Fibroblast of lung (primary cell): ENCODE measurements around the gene NBPF10. TPM values are rescaled to one million over a fixed set of nuclear protein-coding genes. Genes with fewer than 3 reads are reported as not detected.
"Not testable (repeated sequence)": the region's sequence is repeated elsewhere in the genome, so short reads cannot be mapped to it uniquely, and the experiment has no call there.

ENCODE experiments used
- DNase-seq, 2 donors: peaks; one replicate each; pipeline versions ENCODE4 v3.0.0 to v3.0.0-alpha.2; 2010; ENCODE audit warnings: low read depth in 2 of 2
- H2AFZ ChIP-seq: 2 replicates; pipeline ENCODE4 v1.5.1; 2012; ENCODE audit warnings: low read length, control low read depth, inconsistent platforms
- H3K27ac ChIP-seq: 2 replicates; pipeline ENCODE4 v1.5.1; 2011; ENCODE audit warnings: low read length, control low read depth; ENCODE audit not compliant: insufficient read depth
- H3K27me3 ChIP-seq: 2 replicates; pipeline ENCODE4 v1.5.1; 2011; ENCODE audit warnings: mild to moderate bottlenecking, low read length; ENCODE audit not compliant: control insufficient read depth, insufficient read depth
- H3K36me3 ChIP-seq: 2 replicates; pipeline ENCODE4 v1.5.1; 2011; ENCODE audit warnings: low read length; ENCODE audit not compliant: control insufficient read depth, insufficient read depth
- H3K4me1 ChIP-seq: 2 replicates; pipeline ENCODE4 v1.5.1; 2011; ENCODE audit warnings: low read length; ENCODE audit not compliant: control insufficient read depth, insufficient read depth; ENCODE audit errors: extremely low read depth
- H3K4me2 ChIP-seq: 2 replicates; pipeline ENCODE4 v1.5.1; 2011; ENCODE audit warnings: low read length, control low read depth; ENCODE audit not compliant: insufficient read depth; ENCODE audit errors: extremely low read depth
- H3K4me3 ChIP-seq, 4 experiments: fragments of 200-600 bp in 1 of 4; sonication (generic) in 1 of 4; replicated peaks in 1 of 4; 2 replicates each; pipeline ENCODE4 v1.5.1; 2011 to 2016; ENCODE audit warnings: low read length in 4 of 4, low read depth in 3 of 4, mild to moderate bottlenecking in 3 of 4, control low read depth in 2 of 4, inconsistent platforms in 1 of 4, mixed read lengths in 1 of 4; ENCODE audit not compliant: insufficient read depth in 1 of 4; ENCODE audit errors: control extremely low read depth in 1 of 4
- H3K79me2 ChIP-seq: 2 replicates; pipeline ENCODE4 v1.5.1; 2012; ENCODE audit warnings: mild to moderate bottlenecking, low read length, inconsistent platforms; ENCODE audit not compliant: control insufficient read depth, insufficient read depth
- H3K9ac ChIP-seq: 2 replicates; pipeline ENCODE4 v1.5.1; 2011; ENCODE audit warnings: mild to moderate bottlenecking, low read length, control low read depth; ENCODE audit not compliant: insufficient read depth
- H3K9me3 ChIP-seq: 2 replicates; pipeline ENCODE4 v1.5.1; 2012; ENCODE audit warnings: low read depth, low read length; ENCODE audit not compliant: control insufficient read depth, insufficient read depth
- H4K20me1 ChIP-seq: 2 replicates; pipeline ENCODE4 v1.5.1; 2011; ENCODE audit warnings: low read length; ENCODE audit not compliant: control insufficient read depth, insufficient read depth; ENCODE audit errors: extremely low read depth
- polyA minus RNA-seq: library from RNA; depleted of rRNA, polyadenylated mRNA; stranded (reverse); fragments of >200 nt; gene quantifications from 2 replicates; pipeline ENCODE4 v1.2.3, GENCODE V29; 2011; ENCODE audit warnings: low replicate concordance
- polyA plus RNA-seq, 2 donors: library from polyadenylated mRNA; depleted of rRNA in 1 of 2; stranded (reverse) in 1 of 2; unstranded in 1 of 2; fragments of >200 nt; gene quantifications; 2 replicates each; pipeline ENCODE4 v1.2.1, GENCODE V29; 2011 to 2012; ENCODE audit warnings: missing spikeins in 1 of 2
- total RNA-seq: library from RNA; depleted of rRNA; stranded (reverse); fragments of >200 nt; gene quantifications from 2 replicates; pipeline ENCODE4 v1.2.1, GENCODE V29; 2014

NBPF10 gene
- total RNA-seq: 5.1 and 5.4 TPM in 2 replicates
- polyA plus RNA-seq: 0.93 and 2.3 TPM in 2 replicates
- 0.62 and 1.7 TPM in 2 replicates for polyA plus RNA-seq (2012)
- polyA minus RNA-seq: 0.22 and 0.63 TPM in 2 replicates

GRCh38 chr1:146144465-146144864 is at the start of gene NBPF10:
Gene NBPF10, minus strand, starts transcription at chr1:146144804. Its CDS starts 35 bp downstream, at chr1:146144769.
- not testable (repeated sequence) for H3K36me3 ChIP-seq, H3K27me3 ChIP-seq, H3K4me2 ChIP-seq, H3K9me3 ChIP-seq, H3K9ac ChIP-seq, H3K79me2 ChIP-seq, H3K27ac ChIP-seq, H3K4me3 ChIP-seq, DNase-seq, H3K4me1 ChIP-seq, H4K20me1 ChIP-seq, H2AFZ ChIP-seq

- H4K20me1 ChIP-seq, H3K4me2 ChIP-seq, H2AFZ ChIP-seq, H3K4me3 ChIP-seq, H3K27ac ChIP-seq, H3K9ac ChIP-seq, H3K9me3 ChIP-seq, H3K27me3 ChIP-seq, H3K4me1 ChIP-seq, H3K36me3 ChIP-seq, DNase-seq, H3K79me2 ChIP-seq: not testable (repeated sequence)
Observed at GRCh38 chr1:146174531-146174930, 29.9 kb upstream of the NBPF10 start.

- H3K9ac ChIP-seq, H3K27me3 ChIP-seq, H3K27ac ChIP-seq, H3K9me3 ChIP-seq, H4K20me1 ChIP-seq, H3K36me3 ChIP-seq, H3K79me2 ChIP-seq, DNase-seq, H3K4me3 ChIP-seq, H2AFZ ChIP-seq, H3K4me1 ChIP-seq, H3K4me2 ChIP-seq: not testable (repeated sequence)
Observed at GRCh38 chr1:146167740-146168139, 23.1 kb upstream of the NBPF10 start.

- not testable (repeated sequence) for DNase-seq, H3K4me2 ChIP-seq, H3K79me2 ChIP-seq, H3K4me3 ChIP-seq, H2AFZ ChIP-seq, H3K9ac ChIP-seq, H4K20me1 ChIP-seq, H3K4me1 ChIP-seq, H3K9me3 ChIP-seq, H3K27me3 ChIP-seq, H3K36me3 ChIP-seq, H3K27ac ChIP-seq
Observed at GRCh38 chr1:146167273-146167672, 22.7 kb upstream of the NBPF10 start.

Other genes with a start within 250 kb of the NBPF10 start
- gene ITGA10, start 234.8 kb downstream of the NBPF10 start, total RNA-seq: 0.51 and 2.8 TPM in 2 replicates
- gene ITGA10, start 234.8 kb downstream of the NBPF10 start, polyA plus RNA-seq: 1.2 and 1.7 TPM in 2 replicates
- gene PEX11B, start 226.1 kb downstream of the NBPF10 start, total RNA-seq: 21.1 and 28.2 TPM in 2 replicates
- gene PEX11B, start 226.1 kb downstream of the NBPF10 start, polyA plus RNA-seq: 34.3 and 41.3 TPM in 2 replicates
- gene RBM8A, start 217.3 kb downstream of the NBPF10 start, total RNA-seq: 56.6 and 61.9 TPM in 2 replicates
- 137 and 235 TPM in 2 replicates for gene RBM8A, start 217.3 kb downstream of the NBPF10 start, polyA plus RNA-seq
- 10.5 and 14.2 TPM in 2 replicates for gene LIX1L, start 186.8 kb downstream of the NBPF10 start, total RNA-seq
- 63.3 and 65.7 TPM in 2 replicates for gene LIX1L, start 186.8 kb downstream of the NBPF10 start, polyA plus RNA-seq
- 0.26 and 1.2 TPM in 2 replicates for gene ANKRD34A, start 180.2 kb downstream of the NBPF10 start, total RNA-seq
- 1.9 and 2.6 TPM in 2 replicates for gene ANKRD34A, start 180.2 kb downstream of the NBPF10 start, polyA plus RNA-seq
- 15.4 and 23.8 TPM in 2 replicates for gene POLR3GL, start 180.1 kb downstream of the NBPF10 start, total RNA-seq
- gene POLR3GL, start 180.1 kb downstream of the NBPF10 start, polyA plus RNA-seq: 22.6 and 23.3 TPM in 2 replicates
- 361 and 773 TPM in 2 replicates for gene TXNIP, start 148.2 kb downstream of the NBPF10 start, total RNA-seq
- 61.1 and 204 TPM in 2 replicates for gene TXNIP, start 148.2 kb downstream of the NBPF10 start, polyA plus RNA-seq
- gene HJV, start 123.1 kb downstream of the NBPF10 start, total RNA-seq: not detected in 2 replicates
- not detected in 2 replicates for gene HJV, start 123.1 kb downstream of the NBPF10 start, polyA plus RNA-seq
- 61.1 and 150 TPM in 2 replicates for gene NOTCH2NLA, start 84.2 kb upstream of the NBPF10 start, total RNA-seq
- gene NOTCH2NLA, start 84.2 kb upstream of the NBPF10 start, polyA plus RNA-seq: 8.5 and 30.7 TPM in 2 replicates